ENCODE measurements around the gene RPL28. TPM values are rescaled to one million over a fixed set of nuclear protein-coding genes. Genes with fewer than 3 reads are reported as not detected.
A peak's percentile ranks its signal among the peaks of the same experiment; 100 is the strongest.

RPL28 gene
- total RNA-seq, 2 donors from 2014 or later: 175 to 319 TPM

- H3K4me3 ChIP-seq: no peak overlapping the region
- DNase-seq (ENCODE audit: low spot score): no peak
- TF ChIP-seq CTCF (IDR thresholded peaks at IDR 0.05): no peak
- no peak overlapping the region for H3K27ac ChIP-seq
- no peaks in the 10 kb centered on the region for H3K36me3 ChIP-seq
- H3K9me3 ChIP-seq: no peaks in the 10 kb centered on the region
- peaks cover 0 to 14% of the 10 kb centered on the region in 2 donors for H3K4me1 ChIP-seq
- H3K27me3 ChIP-seq: peaks cover 12 to 21% of the 10 kb centered on the region in 2 donors
Measured at GRCh38 chr19:55365245-55365644, 20.5 kb upstream of the RPL28 start.

GRCh38 chr19:55365964-55366363 lies 19.8 kb upstream of the RPL28 start:
- Histone ChIP-seq H3K27me3 (peaks cover 12 to 25% of the 10 kb centered on the region in 2 donors), H3K9me3 (no peaks in the 10 kb centered on the region), H3K36me3 (no peaks in the 10 kb centered on the region), H3K4me3 (no peak overlapping the region), H3K4me1 (peaks cover 0 to 14% of the 10 kb centered on the region in 2 donors), H3K27ac (no peak overlapping the region)
- no peak for TF ChIP-seq CTCF (IDR thresholded peaks at IDR 0.05)
- no peak for DNase-seq (ENCODE audit: low spot score)

- Histone ChIP-seq H3K9me3 (no peaks in the 10 kb centered on the region), H3K27ac (no peak overlapping the region), H3K4me1 (peaks cover 0 to 14% of the 10 kb centered on the region in 2 donors), H3K36me3 (no peaks in the 10 kb centered on the region), H3K27me3 (peaks cover 12 to 25% of the 10 kb centered on the region in 2 donors), H3K4me3 (no peak overlapping the region)
- DNase-seq (ENCODE audit: low spot score): no peak
- no peak for TF ChIP-seq CTCF (IDR thresholded peaks at IDR 0.05)
Measured at GRCh38 chr19:55366790-55367189, 18.9 kb upstream of the RPL28 start.

GRCh38 chr19:55368106-55368505 lies 17.6 kb upstream of the RPL28 start:
- Histone ChIP-seq H3K27me3 (peaks cover 15 to 25% of the 10 kb centered on the region in 2 donors), H3K4me3 (no peak overlapping the region), H3K36me3 (no peaks in the 10 kb centered on the region), H3K9me3 (no peaks in the 10 kb centered on the region), H3K4me1 (peaks cover 0 to 14% of the 10 kb centered on the region in 2 donors), H3K27ac (no peak overlapping the region)
- DNase-seq (ENCODE audit: low spot score): no peak
- no peak for TF ChIP-seq CTCF (IDR thresholded peaks at IDR 0.05)

- H3K36me3 ChIP-seq: no peaks in the 10 kb centered on the region
- no peak for TF ChIP-seq CTCF (IDR thresholded peaks at IDR 0.05)
- no peak overlapping the region for H3K27ac ChIP-seq
- H3K4me3 ChIP-seq: peak overlapping the region in 1 of 2 donors; percentile 35
- H3K27me3 ChIP-seq: peaks cover 15 to 33% of the 10 kb centered on the region in 2 donors
- DNase-seq (ENCODE audit: low spot score): no peak
- no peaks in the 10 kb centered on the region for H3K9me3 ChIP-seq
- peaks cover 0 to 14% of the 10 kb centered on the region in 2 donors for H3K4me1 ChIP-seq
Measured at GRCh38 chr19:55368701-55369563, 16.8 kb upstream of the RPL28 start.

All from right atrium auricular region (tissue), 2 donors.